Measurements from ENCODE around the gene TSPO2. TPM values are rescaled to one million over a fixed set of nuclear protein-coding genes. Genes with fewer than 3 reads are reported as not detected.
A peak's percentile ranks its signal among the peaks of the same experiment; 100 is the strongest.

TSPO2 gene
- total RNA-seq, 6 donors from 2014 or later, result not detected

GRCh38 chr6:41036186-41036585 lies 6.1 kb upstream of the TSPO2 start:
- Histone ChIP-seq H3K27me3 (no peaks in the 10 kb centered on the region), H3K4me1 (peaks cover 0 to 9% (median 4%) of the 10 kb centered on the region in 4 donors), H3K27ac (no peak overlapping the region), H3K9me3 (no peaks in the 10 kb centered on the region), H3K4me3 (no peak overlapping the region), H3K36me3 (no peaks in the 10 kb centered on the region)
- TF ChIP-seq, protein P1, sequence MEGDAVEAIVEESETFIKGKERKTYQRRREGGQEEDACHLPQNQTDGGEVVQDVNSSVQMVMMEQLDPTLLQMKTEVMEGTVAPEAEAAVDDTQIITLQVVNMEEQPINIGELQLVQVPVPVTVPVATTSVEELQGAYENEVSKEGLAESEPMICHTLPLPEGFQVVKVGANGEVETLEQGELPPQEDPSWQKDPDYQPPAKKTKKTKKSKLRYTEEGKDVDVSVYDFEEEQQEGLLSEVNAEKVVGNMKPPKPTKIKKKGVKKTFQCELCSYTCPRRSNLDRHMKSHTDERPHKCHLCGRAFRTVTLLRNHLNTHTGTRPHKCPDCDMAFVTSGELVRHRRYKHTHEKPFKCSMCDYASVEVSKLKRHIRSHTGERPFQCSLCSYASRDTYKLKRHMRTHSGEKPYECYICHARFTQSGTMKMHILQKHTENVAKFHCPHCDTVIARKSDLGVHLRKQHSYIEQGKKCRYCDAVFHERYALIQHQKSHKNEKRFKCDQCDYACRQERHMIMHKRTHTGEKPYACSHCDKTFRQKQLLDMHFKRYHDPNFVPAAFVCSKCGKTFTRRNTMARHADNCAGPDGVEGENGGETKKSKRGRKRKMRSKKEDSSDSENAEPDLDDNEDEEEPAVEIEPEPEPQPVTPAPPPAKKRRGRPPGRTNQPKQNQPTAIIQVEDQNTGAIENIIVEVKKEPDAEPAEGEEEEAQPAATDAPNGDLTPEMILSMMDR (IDR thresholded peaks at IDR 0.05), result no peak
- TF ChIP-seq POLR2A (IDR thresholded peaks at IDR 0.05), result no peak
- no peak for TF ChIP-seq POLR2AphosphoS5 (IDR thresholded peaks at IDR 0.05)
- no peak for TF ChIP-seq EP300 (IDR thresholded peaks at IDR 0.05)
- DNase-seq (peak in 1 of 2 donors; percentile 60), ATAC-seq (ENCODE audit: low FRiP score in 2 of 2) (no peak)
- 72 to 73% methylated on average over 3 of the region's 3 CpGs for WGBS, 2 donors

DNA sequence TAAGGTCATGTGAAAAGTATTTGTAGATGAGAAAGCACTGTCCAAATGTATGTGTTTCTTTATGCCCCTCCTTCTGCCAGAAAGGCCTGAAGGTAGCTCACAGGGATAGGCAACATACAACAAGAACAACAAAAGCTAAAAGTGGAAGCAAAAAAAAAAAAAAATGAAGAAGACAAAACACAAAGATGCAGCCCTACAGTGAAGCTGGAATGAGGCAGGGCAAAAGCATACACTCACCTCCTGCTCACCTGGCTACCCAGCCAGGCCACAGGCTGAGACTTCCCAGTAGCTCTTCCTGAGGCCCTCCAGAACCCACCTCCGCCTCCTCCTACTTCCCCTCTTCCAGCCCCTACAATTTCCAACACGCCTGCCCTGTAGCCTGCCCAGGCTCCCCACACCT lies 5.7 kb upstream of the TSPO2 start:
- WGBS, 2 donors, result 94 to 95% methylated on average over 2 of the region's 2 CpGs
- no peak for ATAC-seq (ENCODE audit: low FRiP score in 2 of 2)
- no peak overlapping the region for H3K27ac ChIP-seq

DNA sequence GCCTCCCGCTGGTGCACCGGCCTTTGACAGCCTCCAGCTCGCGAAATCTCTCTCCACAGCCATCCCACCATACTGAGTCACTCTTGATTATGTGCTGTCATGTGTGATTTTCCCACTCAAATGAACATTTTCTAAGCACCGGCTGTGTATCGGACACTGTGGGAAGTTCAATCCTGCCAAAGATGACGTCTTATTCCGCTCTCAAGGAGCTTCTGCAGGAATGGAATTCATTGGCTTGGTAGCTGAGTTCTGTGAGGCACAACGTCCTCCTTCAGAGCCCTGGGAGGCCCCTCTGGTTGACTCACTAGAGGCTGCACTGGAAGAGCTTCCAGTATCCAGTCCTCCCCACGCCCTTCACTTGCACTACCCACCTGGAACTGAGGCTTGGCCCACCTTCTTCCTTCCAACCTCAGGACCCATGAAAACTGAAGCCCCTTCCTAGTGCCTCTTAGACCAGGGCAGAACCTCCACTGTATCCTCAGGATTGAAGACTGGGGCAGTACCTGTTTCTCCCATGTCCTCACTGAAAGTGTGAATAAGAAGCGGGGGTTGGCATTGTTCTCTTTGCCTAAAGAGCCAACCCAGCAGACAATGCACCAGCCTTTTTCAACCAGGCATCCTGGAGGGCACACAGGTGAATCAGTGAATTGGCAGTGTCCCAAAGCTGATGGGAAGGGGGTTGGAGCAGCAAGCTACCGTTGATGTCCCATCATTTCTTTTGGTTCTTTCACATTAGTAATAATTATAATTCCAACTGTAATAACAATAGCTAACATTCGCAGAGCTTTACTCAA lies 5.0 kb upstream of the TSPO2 start:
- 88% methylated on average over 12 to 13 of the region's 13 CpGs for WGBS, 2 donors
- TF ChIP-seq EP300 (IDR thresholded peaks at IDR 0.05), result no peak
- TF ChIP-seq POLR2A (IDR thresholded peaks at IDR 0.05), result no peak
- TF ChIP-seq POLR2AphosphoS5 (IDR thresholded peaks at IDR 0.05), result no peak
- Histone ChIP-seq H3K27ac (no peak overlapping the region), H3K4me3 (no peak overlapping the region), H3K9me3 (no peaks in the 10 kb centered on the region), H3K27me3 (no peaks in the 10 kb centered on the region), H3K36me3 (no peaks in the 10 kb centered on the region), H3K4me1 (peaks cover 0 to 9% (median 4%) of the 10 kb centered on the region in 4 donors)
- DNase-seq (no peak), ATAC-seq (ENCODE audit: low FRiP score in 2 of 2) (peak in 1 of 2 donors; percentile 33)

More for the DNA sequence above, 5.7 kb upstream of the TSPO2 start:
- no peak for DNase-seq
- TF ChIP-seq POLR2A (IDR thresholded peaks at IDR 0.05), result no peak
- TF ChIP-seq, protein P1 (IDR thresholded peaks at IDR 0.05), result no peak
- TF ChIP-seq EP300 (IDR thresholded peaks at IDR 0.05), result no peak
- TF ChIP-seq POLR2AphosphoS5 (IDR thresholded peaks at IDR 0.05), result no peak
- no peaks in the 10 kb centered on the region for H3K9me3 ChIP-seq
- H3K4me3 ChIP-seq, result no peak overlapping the region
- H3K27me3 ChIP-seq, result no peaks in the 10 kb centered on the region
- H3K36me3 ChIP-seq, result no peaks in the 10 kb centered on the region
- H3K4me1 ChIP-seq, result peaks cover 0 to 9% (median 4%) of the 10 kb centered on the region in 4 donors

GRCh38 chr6:41038205-41038604 lies 4.1 kb upstream of the TSPO2 start:
- 77 to 93% methylated on average over 3 of the region's 3 CpGs for WGBS, 2 donors
- Histone ChIP-seq H3K27me3 (no peaks in the 10 kb centered on the region), H3K36me3 (no peaks in the 10 kb centered on the region), H3K9me3 (no peaks in the 10 kb centered on the region), H3K4me1 (peaks cover 0 to 9% (median 4%) of the 10 kb centered on the region in 4 donors), H3K4me3 (no peak overlapping the region), H3K27ac (no peak overlapping the region)
- TF ChIP-seq POLR2AphosphoS5 (IDR thresholded peaks at IDR 0.05), result no peak
- TF ChIP-seq EP300 (IDR thresholded peaks at IDR 0.05), result no peak
- TF ChIP-seq, protein P1 (IDR thresholded peaks at IDR 0.05), result no peak
- no peak for TF ChIP-seq POLR2A (IDR thresholded peaks at IDR 0.05)
- no peak for ATAC-seq (ENCODE audit: low FRiP score in 2 of 2)
- no peak for DNase-seq

GRCh38 chr6:41039060-41039998 lies 2.9 kb upstream of the TSPO2 start, which contains the start of gene UNC5CL:
TSS of gene UNC5CL (minus strand) at chr6:41039221. CDS start at chr6:41035074, 4,147 bp downstream.
- Histone ChIP-seq H3K27me3 (no peaks in the 10 kb centered on the region), H3K27ac (no peak within 1 kb of the TSS), H3K4me3 (no peak within 1 kb of the TSS), H3K9me3 (no peaks in the 10 kb centered on the region), H3K36me3 (no peaks in the 10 kb centered on the region), H3K4me1 (peaks cover 0 to 9% (median 4%) of the 10 kb centered on the region in 4 donors)
- peak; percentile 42 to 78 for ATAC-seq (ENCODE audit: low FRiP score in 2 of 2)
- peak in 1 of 2 donors; percentile 83 for DNase-seq
- 68 to 71% methylated on average over 9 to 10 of the region's 10 CpGs for WGBS, 2 donors
- peak in 1 of 4 donors; percentile 8 for TF ChIP-seq POLR2A (IDR thresholded peaks at IDR 0.05)
- TF ChIP-seq POLR2AphosphoS5 (IDR thresholded peaks at IDR 0.05), result no peak
- TF ChIP-seq, protein P1 (IDR thresholded peaks at IDR 0.05), result peak; percentile 11 to 61 (median 52)

Measured in upper lobe of left lung (tissue), 6 donors.